ACC112 (cell line): ENCODE results near the gene CACNA1G.
A peak's percentile ranks its signal among the peaks of the same experiment; 100 is the strongest.

Source experiments
- H2AFZ ChIP-seq: fragments of 200-600 bp; sonication (generic); one replicate; pipeline ENCODE4 v1.6.0; 2017; ENCODE audit warnings: antibody characterized with exemption, low read length; ENCODE audit not compliant: unreplicated experiment
- H3K27ac ChIP-seq: fragments of 200-600 bp; sonication (generic); 2 replicates; pipeline ENCODE4 v1.5.1; 2014; ENCODE audit warnings: low read depth, mild to moderate bottlenecking, antibody characterized with exemption, low read length, moderate library complexity
- H3K27me3 ChIP-seq: fragments of 200-600 bp; sonication (generic); 2 replicates; pipeline ENCODE4 v1.6.1; 2014; ENCODE audit warnings: mild to moderate bottlenecking, antibody characterized with exemption, low read length, moderate library complexity, mixed read lengths; ENCODE audit not compliant: insufficient read depth
- H3K36me3 ChIP-seq: fragments of 200-600 bp; sonication (generic); 2 replicates; pipeline ENCODE4 v1.6.1; 2016; ENCODE audit warnings: mild to moderate bottlenecking, antibody characterized with exemption, low read length, moderate library complexity, mixed read lengths; ENCODE audit not compliant: insufficient read depth
- H3K4me1 ChIP-seq: fragments of 200-600 bp; sonication (generic); one replicate; pipeline ENCODE4 v1.6.1; 2016; ENCODE audit warnings: low read length, mixed read lengths; ENCODE audit not compliant: insufficient read depth, unreplicated experiment, control insufficient read depth
- H3K4me3 ChIP-seq: fragments of 200-600 bp; sonication (generic); 2 replicates; pipeline ENCODE4 v1.5.1; 2014; ENCODE audit warnings: mild to moderate bottlenecking, low read depth, low read length
- H3K79me2 ChIP-seq: fragments of 200-600 bp; sonication (generic); one replicate; pipeline ENCODE4 v1.6.0; 2016; ENCODE audit warnings: low read length; ENCODE audit not compliant: control insufficient read depth, unreplicated experiment, insufficient read depth

The CACNA1G gene

GRCh38 chr17:50618300-50618699, 57.8 kb downstream of the CACNA1G start:
- H2AFZ ChIP-seq: peak overlapping the region; percentile 33
- H3K27ac ChIP-seq: peak overlapping the region; percentile 27; the same call in 1 of the 2 replicates
- H3K4me1 ChIP-seq: peaks cover 23% of the 10 kb centered on the region
- no peaks in the 10 kb centered on the region for H3K79me2 ChIP-seq
- peak overlapping the region; percentile 45; the same call in 1 of the 2 replicates for H3K4me3 ChIP-seq
- H3K27me3 ChIP-seq: no peaks in the 10 kb centered on the region
- H3K36me3 ChIP-seq: no peaks in the 10 kb centered on the region

- no peaks in the 10 kb centered on the region for H3K27me3 ChIP-seq
- H3K79me2 ChIP-seq: no peaks in the 10 kb centered on the region
- no peak overlapping the region for H3K4me3 ChIP-seq
- peak overlapping the region; percentile 39 for H2AFZ ChIP-seq
- H3K27ac ChIP-seq: peak overlapping the region; percentile 27; the same call in 1 of the 2 replicates
- H3K36me3 ChIP-seq: no peaks in the 10 kb centered on the region
- peaks cover 23% of the 10 kb centered on the region for H3K4me1 ChIP-seq
These were observed 58.4 kb downstream of the CACNA1G start for GRCh38 chr17:50618941-50619340.

- H3K79me2 ChIP-seq: no peaks in the 10 kb centered on the region
- H3K4me1 ChIP-seq: peaks cover 23% of the 10 kb centered on the region
- peak overlapping the region; percentile 39 for H2AFZ ChIP-seq
- no peaks in the 10 kb centered on the region for H3K36me3 ChIP-seq
- H3K27ac ChIP-seq: peak overlapping the region; percentile 27
- no peaks in the 10 kb centered on the region for H3K27me3 ChIP-seq
- H3K4me3 ChIP-seq: no peak overlapping the region
These were observed 59.0 kb downstream of the CACNA1G start for GRCh38 chr17:50619489-50619888.

- Histone ChIP-seq H3K79me2 (no peaks in the 10 kb centered on the region), H3K27me3 (no peaks in the 10 kb centered on the region), H3K27ac (no peak overlapping the region), H3K36me3 (no peaks in the 10 kb centered on the region), H2AFZ (no peak overlapping the region), H3K4me3 (no peak overlapping the region), H3K4me1 (peaks cover 23% of the 10 kb centered on the region)
These were observed 59.7 kb downstream of the CACNA1G start for GRCh38 chr17:50620237-50620636.

- Histone ChIP-seq H3K27ac (no peak overlapping the region), H3K4me3 (no peak overlapping the region), H2AFZ (no peak overlapping the region), H3K79me2 (no peaks in the 10 kb centered on the region), H3K36me3 (no peaks in the 10 kb centered on the region), H3K27me3 (no peaks in the 10 kb centered on the region), H3K4me1 (peaks cover 23% of the 10 kb centered on the region)
These were observed 60.3 kb downstream of the CACNA1G start for GRCh38 chr17:50620858-50621257.

- no peaks in the 10 kb centered on the region for H3K79me2 ChIP-seq
- no peak overlapping the region for H2AFZ ChIP-seq
- peaks cover 27% of the 10 kb centered on the region for H3K4me1 ChIP-seq
- H3K27me3 ChIP-seq: no peaks in the 10 kb centered on the region
- H3K27ac ChIP-seq: no peak overlapping the region
- H3K36me3 ChIP-seq: no peaks in the 10 kb centered on the region
- no peak overlapping the region for H3K4me3 ChIP-seq
These were observed 61.1 kb downstream of the CACNA1G start for GRCh38 chr17:50621574-50622031.

- Histone ChIP-seq H3K36me3 (no peaks in the 10 kb centered on the region), H3K4me1 (peaks cover 10% of the 10 kb centered on the region), H2AFZ (no peak overlapping the region), H3K79me2 (no peaks in the 10 kb centered on the region), H3K27me3 (no peaks in the 10 kb centered on the region), H3K4me3 (no peak overlapping the region), H3K27ac (no peak overlapping the region)
These were observed 63.9 kb downstream of the CACNA1G start for GRCh38 chr17:50624321-50624934.

- no peaks in the 10 kb centered on the region for H3K79me2 ChIP-seq
- H3K27ac ChIP-seq: no peak overlapping the region
- no peak overlapping the region for H2AFZ ChIP-seq
- peaks cover 4% of the 10 kb centered on the region for H3K4me1 ChIP-seq
- no peak overlapping the region for H3K4me3 ChIP-seq
- H3K36me3 ChIP-seq: no peaks in the 10 kb centered on the region
- H3K27me3 ChIP-seq: no peaks in the 10 kb centered on the region
These were observed 64.7 kb downstream of the CACNA1G start for GRCh38 chr17:50625032-50625871.

- Histone ChIP-seq H3K79me2 (no peaks in the 10 kb centered on the region), H3K27ac (no peak overlapping the region), H3K27me3 (no peaks in the 10 kb centered on the region), H2AFZ (no peak overlapping the region), H3K4me1 (peaks cover 8% of the 10 kb centered on the region), H3K36me3 (no peaks in the 10 kb centered on the region), H3K4me3 (no peak overlapping the region)
These were observed 65.6 kb downstream of the CACNA1G start for GRCh38 chr17:50626037-50626574.

- no peak overlapping the region for H3K4me3 ChIP-seq
These were observed 66.7 kb downstream of the CACNA1G start for GRCh38 chr17:50627036-50627781.

More at GRCh38 chr17:50627036-50627781, 66.7 kb downstream of the CACNA1G start:
- Histone ChIP-seq H3K79me2 (no peaks in the 10 kb centered on the region), H3K36me3 (no peaks in the 10 kb centered on the region), H2AFZ (no peak overlapping the region), H3K4me1 (peaks cover 19% of the 10 kb centered on the region), H3K27ac (no peak overlapping the region), H3K27me3 (no peaks in the 10 kb centered on the region)
